ENCODE measurements around the gene FOXJ2. TPM values are rescaled to one million over a fixed set of nuclear protein-coding genes. Genes with fewer than 3 reads are reported as not detected.
"Not testable (repeated sequence)": the region's sequence is repeated elsewhere in the genome, so short reads cannot be mapped to it uniquely, and the experiment has no call there.

The FOXJ2 gene
- polyA plus RNA-seq, 4 donors, result 20.1 to 27.1 (median 23.0) TPM

DNA sequence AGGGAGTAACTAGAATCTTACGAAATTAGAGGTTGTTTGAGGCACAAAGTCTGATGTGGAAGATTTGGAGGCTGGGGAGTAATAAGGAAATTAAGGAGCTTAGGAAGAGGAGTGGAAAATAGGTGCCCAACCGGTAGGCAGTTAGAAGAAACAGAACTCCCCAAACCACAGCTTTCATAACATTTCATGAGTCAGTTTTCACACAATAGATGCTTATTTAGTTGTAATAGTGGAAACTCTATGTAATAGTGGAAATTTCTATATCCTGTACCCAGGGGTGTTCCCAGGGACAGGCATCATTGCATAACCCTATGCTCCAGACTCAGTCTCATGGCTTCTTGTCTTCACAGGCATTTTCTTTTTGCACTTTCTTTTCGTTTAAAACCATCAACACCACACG is 25.3 kb downstream of the FOXJ2 start:
- DNase-seq (ENCODE audit: low read depth in 4 of 4, low spot score in 3 of 4), result no peak

DNA sequence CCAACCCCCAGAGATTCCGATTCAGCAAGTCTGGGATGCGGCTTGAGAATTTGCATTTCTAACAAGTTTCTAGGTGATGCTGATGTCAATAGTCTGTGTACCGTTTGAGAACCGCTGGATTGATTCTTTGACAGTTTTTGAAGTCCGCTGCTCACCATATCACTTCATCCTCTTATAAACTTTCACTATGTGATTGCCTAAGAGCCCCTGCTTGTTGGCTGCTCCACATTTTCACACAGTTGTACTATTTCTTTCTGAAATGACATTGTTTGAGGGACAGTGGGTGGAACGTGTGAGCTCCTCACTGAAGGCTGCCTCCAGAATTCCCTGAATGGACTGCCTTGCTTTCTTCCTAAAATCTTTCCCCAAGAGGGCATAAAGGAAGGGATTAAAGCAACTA is 26.0 kb downstream of the FOXJ2 start:
- DNase-seq (ENCODE audit: low read depth in 4 of 4, low spot score in 3 of 4), result no peak

DNA sequence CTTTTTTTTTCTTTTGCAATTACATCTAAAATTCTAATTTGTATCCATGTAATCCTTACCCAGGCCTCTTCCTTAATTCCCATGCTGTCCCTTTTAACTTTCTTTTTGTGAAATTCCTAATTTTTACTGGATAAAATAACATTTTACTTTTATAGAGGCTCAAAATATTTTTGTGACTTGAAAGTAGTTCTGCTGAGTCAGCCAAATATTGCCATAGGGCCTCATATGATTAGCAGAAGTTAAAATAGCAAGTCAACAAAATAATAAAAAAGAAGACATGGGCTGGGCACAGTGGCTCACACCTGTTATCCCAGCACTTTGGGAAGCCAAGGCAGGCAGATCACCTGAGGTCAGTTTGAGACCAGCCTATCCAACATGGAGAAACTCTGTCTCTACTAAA is 31.6 kb downstream of the FOXJ2 start:
- no peak for DNase-seq (ENCODE audit: low read depth in 4 of 4, low spot score in 3 of 4)

- no peak for DNase-seq (ENCODE audit: low read depth in 4 of 4, low spot score in 3 of 4)
Measured at GRCh38 chr12:8065991-8066594, 33.6 kb downstream of the FOXJ2 start, which contains the start of gene C3AR1. TSS of gene C3AR1 (minus strand) at chr12:8066359. CDS start at chr12:8060185, 6,174 bp downstream.

DNA sequence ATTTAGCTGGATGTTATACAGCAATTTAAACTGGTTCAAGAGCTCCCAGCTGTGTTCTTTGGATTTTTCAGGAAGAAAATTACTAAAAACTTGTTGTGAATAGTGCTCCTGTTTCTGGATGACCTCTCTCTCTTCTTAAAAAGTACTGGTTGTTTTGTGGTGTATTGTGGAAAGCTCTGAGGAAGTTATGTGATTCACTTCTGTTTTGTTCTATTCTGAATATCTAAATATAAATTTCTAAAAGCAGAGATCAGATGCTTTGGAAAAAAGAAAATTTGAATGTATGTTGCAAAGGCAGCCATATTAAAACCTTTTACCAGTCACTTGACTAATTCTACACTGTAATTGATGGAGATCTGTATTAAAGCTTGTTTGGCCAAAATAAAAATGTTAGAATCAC is 37.1 kb downstream of the FOXJ2 start:
- DNase-seq (ENCODE audit: low read depth in 4 of 4, low spot score in 3 of 4), result no peak

GRCh38 chr12:8071820-8072219 is 39.3 kb downstream of the FOXJ2 start:
- not testable (repeated sequence) for DNase-seq (ENCODE audit: low read depth in 4 of 4, low spot score in 3 of 4)

DNA sequence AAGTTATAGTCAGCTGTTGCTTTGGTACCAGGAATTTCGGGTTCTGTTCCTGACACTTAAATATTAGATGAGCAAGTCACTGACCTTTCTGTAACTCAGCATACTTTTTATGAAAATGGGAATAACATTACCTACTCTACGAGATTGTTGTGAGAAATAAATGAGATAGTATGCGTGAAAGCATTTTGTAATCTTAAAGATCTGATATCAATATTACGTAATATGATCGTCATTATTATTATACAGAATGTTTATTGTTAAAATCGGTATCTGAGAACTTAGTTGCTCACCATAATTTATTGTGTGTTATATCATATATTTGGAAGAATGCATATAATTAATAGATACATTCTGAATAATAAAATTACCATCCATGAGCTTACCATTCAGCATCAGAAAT is 43.4 kb downstream of the FOXJ2 start:
- no peak for DNase-seq (ENCODE audit: low read depth in 4 of 4, low spot score in 3 of 4)

DNA sequence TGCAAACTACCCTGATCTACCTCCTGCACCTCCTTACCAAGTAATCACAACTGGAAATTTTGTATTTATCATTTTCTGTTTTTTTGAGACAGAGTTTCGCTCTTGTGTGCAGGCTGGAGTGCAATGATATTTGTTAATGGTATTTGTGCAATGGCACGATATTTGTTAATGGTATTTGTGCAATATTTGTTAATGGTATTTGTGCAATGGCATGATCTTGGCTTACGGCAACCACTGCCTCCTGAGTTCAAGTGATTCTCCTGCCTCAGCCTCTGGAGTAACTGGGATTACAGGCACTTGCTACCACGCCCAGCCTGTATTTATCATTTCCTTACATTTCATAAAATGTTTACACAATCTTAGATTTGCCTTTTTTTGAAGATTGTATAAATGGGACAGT is 43.9 kb downstream of the FOXJ2 start:
- DNase-seq (ENCODE audit: low read depth in 4 of 4, low spot score in 3 of 4), result no peak

DNA sequence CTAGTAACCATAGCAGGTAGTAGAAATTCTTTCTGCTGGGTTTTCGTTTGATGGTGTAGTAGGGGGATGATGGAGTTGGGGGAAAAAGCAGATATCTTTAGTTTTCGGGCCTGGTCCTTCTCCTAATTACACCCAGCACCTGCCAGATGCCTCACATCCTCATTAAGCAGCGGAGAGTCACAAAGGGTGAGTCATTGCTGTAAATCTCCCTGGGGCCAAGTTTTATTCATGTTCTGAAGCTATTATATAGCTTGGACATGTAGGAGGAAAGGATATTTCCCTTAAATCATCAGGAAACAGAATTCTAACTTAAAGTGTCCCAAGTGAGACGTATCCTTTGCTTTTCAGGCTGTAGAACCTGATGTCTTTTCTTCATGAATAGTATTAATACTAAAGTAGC is 44.7 kb downstream of the FOXJ2 start:
- no peak for DNase-seq (ENCODE audit: low read depth in 4 of 4, low spot score in 3 of 4)

- DNase-seq (ENCODE audit: low read depth in 4 of 4, low spot score in 3 of 4), result no peak
Measured at GRCh38 chr12:8078398-8078797, 45.9 kb downstream of the FOXJ2 start.

DNA sequence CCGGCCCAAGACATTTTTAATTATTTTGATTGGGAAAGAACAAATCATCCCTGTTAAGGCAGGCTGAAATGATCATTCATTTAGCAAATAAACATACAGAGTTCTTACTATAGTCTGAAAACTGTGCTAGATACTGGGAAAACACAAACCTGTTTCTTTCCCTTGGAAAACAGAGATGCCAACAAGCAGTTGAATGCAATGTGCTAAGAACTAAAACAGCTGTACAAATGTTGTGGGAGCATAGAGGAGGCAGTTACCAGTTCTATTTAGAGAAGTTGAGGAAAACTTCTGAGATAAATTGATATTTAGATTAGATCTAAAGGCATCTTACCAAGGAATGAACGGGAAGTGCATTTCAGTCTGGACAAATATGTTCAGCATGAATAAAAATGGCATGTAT is 46.4 kb downstream of the FOXJ2 start:
- no peak for DNase-seq (ENCODE audit: low read depth in 4 of 4, low spot score in 3 of 4)

- DNase-seq (ENCODE audit: low read depth in 4 of 4, low spot score in 3 of 4), result no peak
Measured at GRCh38 chr12:8080120-8080519, 47.6 kb downstream of the FOXJ2 start.

DNA sequence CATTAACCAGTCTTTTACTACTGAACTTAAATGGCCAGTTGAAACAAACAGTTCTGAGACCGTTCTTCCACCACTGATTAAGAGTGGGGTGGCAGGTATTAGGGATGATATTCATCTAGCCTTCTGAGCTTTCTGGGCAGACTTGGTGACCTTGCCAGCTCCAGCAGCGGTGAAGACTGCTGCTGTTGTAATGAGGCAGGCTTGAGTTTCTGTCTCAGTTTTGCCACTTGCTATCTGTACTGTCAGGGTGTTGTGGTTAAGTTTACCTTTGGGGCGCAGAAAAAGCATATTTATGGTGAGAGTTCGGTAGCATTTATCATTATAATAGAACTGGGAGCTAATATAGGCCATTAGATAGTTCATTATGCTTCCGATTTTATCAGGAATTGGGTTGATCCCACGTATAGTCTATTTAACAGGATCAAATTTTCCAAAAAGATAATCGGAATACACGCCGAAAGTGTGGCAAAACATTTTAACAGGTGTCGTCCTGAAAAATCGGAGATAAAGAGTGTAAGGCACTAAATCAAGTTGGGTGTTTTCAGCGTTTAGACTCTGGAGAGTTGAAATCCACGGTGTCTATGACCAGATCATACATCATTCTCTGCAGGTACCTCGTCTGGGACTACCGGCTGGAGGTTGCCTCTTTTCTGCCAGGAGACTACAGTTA is 48.9 kb downstream of the FOXJ2 start:
- peak in 3 of 4 donors; percentile 10 to 23 (median 10) for DNase-seq (ENCODE audit: low read depth in 4 of 4, low spot score in 3 of 4)

DNA sequence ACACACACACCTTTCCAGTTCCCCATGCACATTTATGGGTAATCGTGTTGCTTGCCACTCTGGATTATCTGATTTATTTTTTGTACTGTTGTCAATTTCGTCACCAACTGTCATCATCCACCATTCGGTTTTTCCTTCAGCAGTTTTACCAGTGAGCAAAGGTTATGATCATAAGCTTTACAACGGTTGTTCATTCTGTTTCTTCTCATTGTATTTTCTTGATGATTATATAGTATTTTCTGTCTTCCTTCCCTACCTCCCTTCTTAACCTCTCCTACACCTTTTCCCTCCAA is 50.2 kb downstream of the FOXJ2 start:
- no peak for DNase-seq (ENCODE audit: low read depth in 4 of 4, low spot score in 3 of 4)

GRCh38 chr12:8084351-8084750 is 51.8 kb downstream of the FOXJ2 start:
- DNase-seq (ENCODE audit: low read depth in 4 of 4, low spot score in 3 of 4), result not testable (repeated sequence)

DNA sequence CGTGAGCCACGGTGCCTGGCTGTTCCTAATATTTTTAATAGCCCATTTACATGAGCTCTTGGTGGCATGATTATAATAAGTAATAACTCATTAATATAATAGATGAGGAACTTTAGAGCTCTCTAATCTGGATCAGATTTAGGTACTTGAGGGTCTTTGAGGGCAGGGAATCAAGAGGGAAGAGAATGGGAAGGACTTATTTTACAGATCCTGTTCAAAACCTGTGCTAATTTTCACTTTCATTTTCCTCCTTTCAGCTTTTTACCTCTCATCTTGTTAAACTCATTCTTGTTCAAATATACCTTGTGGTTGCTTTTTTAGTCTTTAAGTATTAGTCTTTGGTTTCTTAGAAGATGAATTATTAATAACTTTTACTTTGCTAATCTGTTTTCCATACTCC is 55.1 kb downstream of the FOXJ2 start:
- DNase-seq (ENCODE audit: low read depth in 4 of 4, low spot score in 3 of 4), result no peak

GRCh38 chr12:8088574-8088973 is 56.1 kb downstream of the FOXJ2 start:
- no peak for DNase-seq (ENCODE audit: low read depth in 4 of 4, low spot score in 3 of 4)

GRCh38 chr12:8089277-8089676 is 56.8 kb downstream of the FOXJ2 start:
- DNase-seq (ENCODE audit: low read depth in 4 of 4, low spot score in 3 of 4), result not testable (repeated sequence)

DNA sequence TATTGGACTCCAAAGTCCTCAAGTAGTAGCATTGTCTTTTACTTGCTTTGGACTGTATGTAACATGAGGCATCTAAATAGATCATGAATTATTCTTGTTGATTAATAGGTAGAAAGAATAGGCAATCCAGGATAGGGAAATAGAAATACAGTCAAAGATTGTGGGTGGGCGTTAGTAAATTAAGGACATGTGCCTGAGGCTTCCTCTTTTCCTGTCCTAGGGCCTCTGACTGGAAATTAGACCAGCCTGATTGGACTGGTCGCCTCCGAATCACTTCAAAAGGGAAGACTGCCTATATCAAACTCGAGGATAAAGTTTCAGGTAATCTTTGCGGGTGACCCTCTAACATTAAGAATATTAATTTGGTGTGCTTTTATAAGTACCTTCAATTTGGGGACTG is 57.2 kb downstream of the FOXJ2 start:
- DNase-seq (ENCODE audit: low read depth in 4 of 4, low spot score in 3 of 4), result no peak

DNA sequence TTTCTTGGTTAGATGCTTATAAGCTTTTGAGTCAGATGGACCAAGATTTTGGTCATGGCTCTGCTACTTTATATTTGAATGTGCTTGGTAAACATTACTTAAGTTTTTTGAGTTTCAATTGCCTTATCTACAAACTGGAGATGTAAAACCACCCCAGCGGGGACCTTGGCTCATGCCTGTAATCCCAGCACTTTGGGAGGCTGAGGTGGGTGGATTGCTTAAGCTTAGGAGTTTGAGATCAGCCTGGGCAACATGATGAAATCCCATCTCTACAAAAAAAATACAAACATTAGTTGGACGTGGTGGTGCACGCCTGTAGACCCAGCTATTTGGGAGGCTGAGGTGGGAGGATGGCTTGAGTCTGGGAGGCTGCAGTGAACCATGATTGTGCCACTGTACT is 60.8 kb downstream of the FOXJ2 start:
- DNase-seq (ENCODE audit: low read depth in 4 of 4, low spot score in 3 of 4), result no peak

- no peak for DNase-seq (ENCODE audit: low read depth in 4 of 4, low spot score in 3 of 4)
Measured at GRCh38 chr12:8096281-8096915, 63.9 kb downstream of the FOXJ2 start.

- no peak for DNase-seq (ENCODE audit: low read depth in 4 of 4, low spot score in 3 of 4)
Measured at GRCh38 chr12:8099235-8099634, 66.7 kb downstream of the FOXJ2 start.
